ENCODE measurements around the gene TRMT10A.

Gene TRMT10A, protein sequence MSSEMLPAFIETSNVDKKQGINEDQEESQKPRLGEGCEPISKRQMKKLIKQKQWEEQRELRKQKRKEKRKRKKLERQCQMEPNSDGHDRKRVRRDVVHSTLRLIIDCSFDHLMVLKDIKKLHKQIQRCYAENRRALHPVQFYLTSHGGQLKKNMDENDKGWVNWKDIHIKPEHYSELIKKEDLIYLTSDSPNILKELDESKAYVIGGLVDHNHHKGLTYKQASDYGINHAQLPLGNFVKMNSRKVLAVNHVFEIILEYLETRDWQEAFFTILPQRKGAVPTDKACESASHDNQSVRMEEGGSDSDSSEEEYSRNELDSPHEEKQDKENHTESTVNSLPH

DNA sequence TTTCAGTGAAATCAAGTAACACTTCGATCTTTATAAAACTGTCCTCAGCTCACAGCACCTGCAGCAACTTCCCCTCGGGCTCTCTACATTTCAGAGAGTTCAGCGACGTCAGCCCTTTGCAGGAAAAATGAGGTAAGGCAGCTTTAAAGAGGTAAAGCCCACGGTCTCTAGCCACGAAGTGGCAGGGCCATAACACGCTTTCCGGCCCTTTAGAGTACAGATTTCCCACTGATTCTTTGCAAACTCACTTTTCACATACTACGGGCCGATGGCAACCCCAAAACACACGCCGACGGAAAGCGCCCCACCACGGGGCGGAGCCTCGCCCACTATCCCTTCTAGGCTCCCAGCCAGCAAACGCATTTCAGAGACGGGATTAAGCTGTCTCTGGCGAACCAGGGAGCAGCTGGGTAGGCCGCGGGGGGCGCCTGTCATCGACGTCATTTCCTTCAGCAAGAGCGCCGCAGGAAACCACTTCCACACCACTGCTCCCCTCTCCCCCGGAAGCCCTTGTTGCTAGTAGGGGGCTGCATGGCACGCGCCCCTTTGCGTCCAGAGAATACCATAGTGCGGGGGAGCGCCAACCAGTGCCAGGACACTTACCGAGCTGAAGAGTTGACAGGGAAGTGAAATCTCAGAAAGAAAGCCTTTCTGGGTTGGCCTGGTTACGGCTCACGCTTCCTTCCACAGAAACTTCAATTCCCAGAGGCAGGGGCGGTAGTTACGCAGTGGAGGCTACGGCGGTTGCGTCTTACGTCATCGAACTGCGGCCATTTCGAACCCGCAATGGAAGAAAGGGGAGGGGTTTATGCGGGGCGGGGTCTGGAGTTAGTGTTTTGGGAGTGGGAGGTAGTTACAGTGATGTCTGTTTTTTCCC is at the start of gene TRMT10A:
Gene TRMT10A, minus strand, starts transcription at position 730 of the 877 bp plus-strand sequence. CDS start 4,701 bp downstream, outside the sequence.
- peak; percentile 79 to 100 (median 96) for DNase-seq

DNA sequence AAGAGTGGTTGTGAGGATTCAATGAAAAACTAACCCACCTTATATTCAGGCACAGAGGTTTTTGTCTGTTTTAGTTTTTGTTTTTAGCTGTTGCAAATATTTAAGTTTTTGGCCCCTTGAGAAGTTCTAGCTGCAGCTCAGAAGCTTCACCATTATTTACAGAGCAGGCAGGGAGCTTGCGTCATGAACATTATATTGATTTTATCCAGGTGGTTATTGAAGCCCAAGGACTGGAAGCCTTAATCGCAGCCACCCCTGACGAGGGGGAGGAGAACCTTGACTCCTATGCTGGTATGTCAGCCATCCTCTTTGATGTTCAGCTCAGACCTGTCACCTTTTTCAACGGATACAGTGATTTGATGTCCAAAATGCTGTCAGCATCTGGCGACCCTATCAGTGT is 48.9 kb upstream of the TRMT10A start:
- DNase-seq, result no peak

DNA sequence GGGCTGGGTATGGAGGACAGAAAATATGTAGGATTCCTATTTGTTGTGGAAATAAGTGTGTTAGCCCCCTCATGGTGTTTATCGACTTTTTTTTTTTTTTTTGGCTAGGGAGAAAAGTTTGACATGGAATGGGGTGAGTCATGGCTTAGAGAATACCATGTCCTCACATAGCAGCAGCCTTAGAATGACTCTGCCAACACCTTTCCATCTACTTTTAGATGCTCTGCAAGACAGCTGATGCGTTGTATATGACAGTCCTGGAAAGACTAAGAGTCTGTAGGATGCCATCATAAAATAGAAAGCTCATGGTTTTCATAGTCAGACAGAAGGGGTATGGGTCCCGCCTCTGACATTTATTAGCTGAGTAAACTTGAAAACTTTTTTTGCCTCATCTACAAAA is 48.4 kb upstream of the TRMT10A start:
- no peak for DNase-seq

DNA sequence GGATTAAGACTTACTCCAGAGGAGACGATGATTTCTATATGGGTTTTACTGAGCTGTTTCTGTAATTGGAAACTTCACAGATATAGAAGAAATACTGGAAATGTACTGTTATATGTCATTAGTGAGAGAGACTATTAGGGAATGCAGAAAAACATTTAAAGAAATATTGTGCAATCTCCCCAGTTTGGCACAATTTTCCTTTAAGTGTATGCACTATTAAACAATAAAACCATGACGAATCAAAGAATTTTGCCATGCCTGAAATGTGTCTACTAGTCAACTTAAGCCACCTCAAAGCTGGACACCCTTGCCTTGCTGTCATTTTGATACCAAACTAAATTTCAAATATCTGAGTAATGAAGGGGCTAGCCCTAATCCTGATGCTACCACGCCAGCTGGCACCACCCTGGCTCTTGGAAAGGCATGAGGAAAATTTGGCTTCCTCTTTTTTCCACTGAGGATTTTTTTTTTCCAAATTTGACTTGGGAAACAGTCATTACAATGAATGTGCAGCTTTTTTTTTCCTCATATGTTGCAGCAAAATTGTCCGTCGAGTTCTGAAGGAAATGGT is 46.9 kb upstream of the TRMT10A start:
- no peak for DNase-seq

DNA sequence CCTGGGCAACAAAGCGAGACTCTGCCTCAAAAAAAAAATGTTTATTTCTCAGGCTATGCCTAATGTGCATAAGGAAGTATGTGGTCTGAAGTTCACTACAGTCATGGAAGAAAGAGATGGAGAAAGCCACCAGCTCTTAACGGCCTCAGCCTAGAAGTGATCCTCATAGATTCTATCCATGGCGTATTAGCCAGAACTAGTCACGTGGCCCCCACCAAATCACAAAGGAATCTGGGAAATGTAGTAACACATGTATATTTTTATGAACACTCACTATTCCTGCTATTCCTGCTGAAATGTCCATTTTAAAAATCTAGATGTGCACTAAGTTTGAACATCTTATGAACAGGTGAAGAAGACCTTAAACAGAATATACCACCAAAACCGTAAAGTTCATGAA is 44.6 kb upstream of the TRMT10A start:
- DNase-seq, result no peak

DNA sequence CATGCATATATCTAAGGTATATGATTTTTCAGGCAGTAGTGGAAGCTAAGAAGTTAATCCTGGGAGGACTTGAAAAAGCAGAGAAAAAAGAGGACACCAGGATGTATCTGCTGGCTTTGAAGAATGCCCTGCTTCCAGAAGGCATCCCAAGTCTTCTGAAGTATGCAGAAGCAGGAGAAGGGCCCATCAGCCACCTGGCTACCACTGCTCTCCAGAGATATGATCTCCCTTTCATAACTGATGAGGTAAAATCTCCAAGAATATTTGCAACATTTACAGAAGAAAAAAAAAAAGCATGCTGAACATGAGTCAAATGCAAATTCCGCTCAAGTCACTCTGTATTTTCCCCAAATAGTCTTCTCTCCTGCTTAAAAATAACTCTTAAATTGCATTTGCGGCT is 42.9 kb upstream of the TRMT10A start:
- DNase-seq, result no peak

DNA sequence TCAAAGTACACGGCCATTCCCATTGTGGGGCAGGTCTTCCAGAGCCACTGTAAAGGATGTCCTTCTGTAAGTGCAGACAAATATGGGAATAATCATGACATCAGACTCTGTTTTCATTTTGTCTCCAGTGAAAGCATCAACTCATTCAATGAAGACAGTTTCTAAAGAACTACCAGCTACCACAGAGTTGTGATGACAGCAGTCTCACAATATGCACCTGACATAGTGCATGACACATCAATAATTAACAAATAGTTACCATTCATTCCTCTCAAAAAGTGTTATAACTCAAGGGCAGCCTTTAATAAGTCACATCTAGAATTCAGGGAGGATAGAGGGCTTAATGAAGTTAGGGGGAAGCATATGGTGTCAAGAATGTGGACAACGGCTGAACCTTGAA is 31.0 kb upstream of the TRMT10A start:
- DNase-seq, result no peak

DNA sequence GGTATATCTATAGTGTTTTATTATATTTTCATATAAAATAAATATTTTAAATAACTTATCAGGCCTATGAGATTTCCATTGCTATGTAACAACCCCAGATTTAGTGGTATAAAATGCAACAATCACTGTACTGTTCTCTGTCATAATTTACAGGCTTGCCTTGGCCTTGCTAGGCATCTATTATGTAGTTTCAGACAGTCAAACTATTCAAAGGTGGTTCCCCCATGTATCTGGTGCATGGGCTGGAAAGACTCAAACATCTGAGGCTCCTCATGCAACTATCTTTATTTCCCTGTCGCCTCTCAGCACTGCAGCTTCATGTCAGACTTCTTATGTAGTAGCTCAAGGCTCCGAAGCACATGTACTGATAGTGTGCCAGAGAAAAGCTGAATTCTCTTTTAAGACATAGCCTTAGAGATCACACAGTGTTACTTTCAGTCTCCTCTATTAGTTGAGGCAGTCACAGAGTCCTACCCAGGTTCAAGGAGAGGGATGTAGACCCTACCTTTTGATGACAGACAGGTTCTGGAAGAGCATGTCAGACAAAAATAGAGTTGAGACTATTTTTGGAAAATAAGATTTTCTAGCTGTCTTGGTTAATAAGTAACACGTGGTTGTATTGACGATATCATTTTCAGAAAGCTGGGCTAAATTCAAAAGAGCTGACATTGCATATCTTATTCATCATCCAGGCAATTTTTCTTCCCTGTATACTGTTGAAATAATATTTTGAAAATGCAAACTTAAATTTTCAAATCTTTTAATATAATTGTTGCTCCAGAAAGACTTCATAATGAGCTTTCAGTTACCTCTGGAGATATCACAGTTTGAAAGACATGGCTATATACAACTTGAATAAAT is 30.2 kb upstream of the TRMT10A start:
- DNase-seq, result no peak

DNA sequence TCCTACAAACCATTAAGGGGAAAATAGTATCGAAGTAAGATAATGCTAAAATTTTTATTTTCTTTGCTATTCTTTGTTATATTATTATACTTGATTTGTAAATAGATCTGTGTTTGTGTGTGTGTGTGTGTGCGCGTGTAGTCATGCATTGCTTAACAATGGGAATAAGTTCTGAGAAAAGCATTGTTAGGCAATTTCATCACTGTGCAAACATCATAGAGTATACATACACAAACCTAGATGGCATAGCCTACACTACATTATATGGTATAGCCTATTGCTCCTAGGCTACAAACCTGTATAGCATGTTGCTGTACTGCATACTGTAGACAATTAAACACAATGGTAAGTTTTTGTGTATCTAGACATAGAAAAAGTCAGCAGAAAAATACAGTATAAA is 27.9 kb upstream of the TRMT10A start:
- DNase-seq, result no peak

DNA sequence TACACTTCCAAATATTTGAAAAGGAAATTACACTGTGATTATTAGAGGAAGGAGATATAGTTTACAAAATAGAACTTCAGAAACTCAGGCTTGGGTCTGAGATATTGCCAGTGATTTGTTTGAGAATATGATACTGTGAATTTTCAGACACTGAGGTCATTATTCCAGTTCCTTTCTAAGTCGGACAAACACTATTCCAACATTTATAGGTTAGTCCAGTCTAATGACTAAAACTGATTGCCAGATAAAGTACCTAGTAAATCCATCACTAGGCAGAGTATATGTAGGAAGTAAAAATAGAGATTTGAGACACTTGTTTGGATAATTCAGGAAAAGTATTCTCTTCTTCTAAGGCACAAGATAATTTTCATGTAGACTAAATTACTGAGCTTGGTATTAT is 24.0 kb upstream of the TRMT10A start:
- no peak for DNase-seq

DNA sequence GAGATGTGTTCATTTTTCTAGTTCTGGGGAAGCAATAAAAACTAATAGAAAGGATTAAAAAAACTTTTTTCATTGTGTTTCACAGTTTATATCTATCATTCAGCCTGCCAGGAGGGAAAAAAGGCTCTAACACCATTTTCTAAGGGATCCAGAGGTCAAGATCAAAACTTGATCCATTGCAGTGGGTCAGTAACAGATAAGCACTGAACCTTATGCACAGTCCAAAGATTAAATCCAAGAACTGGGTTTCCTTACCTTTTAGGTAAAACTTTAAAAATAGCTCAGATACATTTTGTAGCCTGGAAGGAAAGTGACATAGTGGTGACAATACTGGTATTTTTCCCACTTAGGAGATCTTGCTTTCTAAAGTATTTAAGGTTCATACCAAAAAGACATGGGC is 23.5 kb upstream of the TRMT10A start:
- DNase-seq, result no peak

DNA sequence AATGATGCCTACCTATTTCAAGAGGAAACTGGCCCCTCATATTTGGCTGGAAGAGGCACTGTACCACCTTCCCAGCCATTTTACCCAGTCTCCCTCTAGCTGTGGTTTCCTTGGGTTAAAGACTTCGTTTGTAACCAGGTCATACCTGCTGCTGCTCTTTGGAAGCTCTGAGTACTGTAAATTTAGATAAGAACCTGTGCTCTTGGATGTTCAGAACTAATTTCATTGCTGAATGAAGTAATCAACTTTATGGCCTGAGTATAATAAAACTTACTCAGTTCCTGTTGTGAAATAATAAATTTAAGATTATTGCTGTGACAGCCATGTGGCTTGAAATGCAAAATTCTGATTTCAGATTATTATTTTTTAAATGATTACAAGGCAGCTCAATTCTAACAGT is 23.0 kb upstream of the TRMT10A start:
- DNase-seq, result no peak

DNA sequence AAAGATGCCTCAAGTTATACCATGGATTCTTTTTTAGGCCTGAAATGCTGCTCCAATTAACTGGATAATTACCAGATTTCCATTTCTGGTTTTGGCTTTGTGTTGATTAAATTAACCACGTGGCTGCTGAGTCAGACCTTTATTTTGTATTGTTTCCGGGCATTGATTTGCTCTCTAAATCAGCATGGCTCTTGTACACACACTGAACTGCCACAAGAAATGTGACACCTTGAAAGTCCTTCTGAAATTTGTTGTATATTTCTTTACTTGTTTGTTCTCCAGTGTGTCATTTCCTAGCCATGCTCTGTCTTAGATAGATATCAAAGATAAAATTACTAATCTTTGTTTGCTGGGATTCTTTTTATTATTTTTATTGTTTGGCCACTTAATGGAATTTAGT is 22.5 kb upstream of the TRMT10A start:
- DNase-seq, result no peak

DNA sequence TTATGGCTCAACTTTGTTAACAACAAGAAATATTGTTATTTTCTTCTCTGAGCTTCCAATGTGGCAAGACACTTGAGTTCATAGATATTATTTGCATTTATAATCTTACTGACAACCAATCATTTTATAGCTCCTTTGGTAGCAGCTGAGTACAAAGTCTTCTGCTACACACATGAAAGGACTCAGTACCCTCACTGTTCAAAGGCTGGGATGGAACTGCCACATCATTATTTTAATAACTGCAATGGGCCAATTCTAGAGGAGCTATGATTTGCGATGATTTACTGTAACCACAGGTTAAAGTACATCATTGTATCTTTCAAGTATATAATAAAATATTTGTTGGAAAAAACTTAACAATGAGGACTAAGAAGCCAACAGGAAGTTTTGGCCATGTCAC is 21.7 kb upstream of the TRMT10A start:
- no peak for DNase-seq

DNA sequence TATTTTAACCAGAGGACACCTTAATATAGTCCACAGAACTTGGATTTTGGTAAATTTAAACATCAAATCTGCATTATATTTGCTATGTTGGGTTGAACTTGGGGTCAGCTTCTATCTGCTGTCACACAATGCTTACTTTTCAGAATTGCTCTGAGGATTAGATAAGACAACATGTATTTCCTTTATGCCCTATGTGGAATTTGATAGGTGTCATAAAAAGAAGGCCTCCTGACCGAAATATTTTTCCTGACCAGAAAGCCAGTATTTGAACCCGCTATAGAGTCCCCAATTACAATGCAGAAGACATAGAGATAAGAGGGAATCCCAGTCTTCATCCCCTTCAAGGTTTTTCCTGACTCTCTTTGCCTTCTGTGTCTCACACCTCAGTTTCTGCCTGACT is 14.9 kb upstream of the TRMT10A start:
- DNase-seq, result no peak

DNA sequence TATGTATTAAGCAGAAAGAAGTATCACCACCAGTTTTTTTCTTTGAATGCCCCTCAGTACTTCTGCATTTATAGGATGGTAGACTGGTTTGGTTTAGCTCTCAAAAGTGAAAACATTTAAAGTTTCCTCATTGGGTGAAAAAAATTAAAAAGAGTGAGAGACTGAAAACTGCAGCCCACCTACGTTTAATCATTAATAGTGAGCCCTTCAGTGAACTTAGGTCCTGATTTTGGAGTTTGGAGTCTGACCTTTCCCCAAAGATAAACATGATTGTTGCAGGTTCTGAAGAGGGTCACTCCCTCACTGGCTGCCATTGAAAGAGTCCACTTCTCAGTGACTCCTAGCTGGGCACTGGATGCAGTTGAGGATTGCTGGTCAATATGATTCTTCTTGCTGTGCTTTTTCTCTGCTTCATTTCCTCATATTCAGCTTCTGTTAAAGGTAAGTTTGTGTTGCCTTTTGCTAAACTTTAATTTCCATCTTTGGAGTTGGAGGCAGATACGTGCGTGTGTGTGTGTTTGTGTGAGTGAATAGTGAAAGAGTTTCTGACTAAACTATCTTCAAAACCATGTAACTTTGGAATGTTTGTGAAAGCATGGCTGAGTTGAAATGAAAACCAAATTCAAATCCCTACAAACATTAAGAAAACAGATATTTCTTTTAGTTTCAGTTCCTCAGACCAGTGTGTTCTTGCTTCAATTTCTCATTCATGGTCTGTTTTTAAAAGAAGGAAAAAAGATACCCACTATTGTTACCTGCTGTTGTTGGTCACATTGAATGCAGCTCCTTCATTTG is 10.9 kb upstream of the TRMT10A start, which contains the start of gene MTTP:
Gene MTTP, plus strand, starts transcription at position 295 of the 795 bp plus-strand sequence. Its CDS starts 86 bp downstream, at position 381.
- no peak for DNase-seq

DNA sequence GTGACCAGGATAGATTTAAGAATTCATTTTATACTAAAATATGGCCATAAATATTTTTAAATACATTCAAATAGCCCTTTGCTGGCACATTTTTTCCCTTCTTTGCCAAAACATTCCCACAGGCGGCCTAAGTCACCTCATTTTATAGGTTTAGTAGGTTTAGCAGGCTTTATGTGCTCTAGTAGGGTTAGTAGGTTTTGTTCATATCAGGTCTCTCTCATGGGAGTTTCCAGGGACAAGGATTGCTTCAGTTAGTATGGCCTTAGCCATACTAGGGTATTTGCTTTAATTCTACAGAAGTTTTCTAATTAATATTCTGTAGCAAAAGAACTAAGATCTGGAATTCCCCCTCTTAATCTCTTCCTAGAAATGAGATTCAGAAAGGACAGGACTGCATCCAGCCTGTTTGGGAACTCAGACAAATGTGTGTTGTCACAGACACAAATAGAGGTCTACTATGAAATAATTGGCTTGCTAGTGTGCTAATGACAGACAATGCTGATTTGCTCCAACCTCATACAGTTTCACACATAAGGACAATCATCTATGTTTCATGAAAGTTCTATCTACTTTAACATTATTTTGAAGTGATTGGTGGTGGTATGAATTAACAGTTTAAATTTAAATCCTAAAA is 10.0 kb upstream of the TRMT10A start:
- DNase-seq, result no peak

DNA sequence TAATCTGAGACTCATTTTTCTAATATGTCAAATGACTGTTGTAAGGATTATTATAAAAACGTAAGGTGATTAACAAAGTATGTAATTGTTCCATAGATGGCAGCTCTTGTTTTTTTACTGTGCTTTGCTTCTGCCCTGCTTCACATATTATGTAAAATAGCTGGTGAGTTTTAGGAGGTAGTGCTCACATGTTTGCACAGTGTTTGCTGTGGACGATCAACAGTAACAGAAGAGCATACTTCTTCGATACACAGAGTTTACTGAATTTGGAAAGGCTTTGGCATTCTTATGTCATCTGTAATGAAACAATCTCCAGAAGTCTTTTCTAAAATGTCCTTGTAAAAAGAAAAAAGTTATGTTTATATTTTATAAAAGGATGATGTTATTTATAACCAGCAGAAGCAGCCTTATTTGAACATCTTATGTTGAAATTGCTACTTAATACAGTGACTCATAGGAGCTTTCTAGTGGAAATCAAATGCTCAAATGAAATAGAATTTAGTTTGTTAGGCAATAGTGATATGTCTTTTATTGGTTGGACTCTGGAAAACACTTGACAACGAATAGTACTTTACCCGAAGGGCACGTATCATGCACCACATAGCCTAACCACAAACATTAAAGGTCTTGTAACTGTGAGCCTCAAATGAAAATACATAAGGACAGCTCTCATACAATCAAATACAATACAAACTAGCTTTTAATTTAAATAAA is 8.8 kb upstream of the TRMT10A start:
- no peak for DNase-seq

DNA sequence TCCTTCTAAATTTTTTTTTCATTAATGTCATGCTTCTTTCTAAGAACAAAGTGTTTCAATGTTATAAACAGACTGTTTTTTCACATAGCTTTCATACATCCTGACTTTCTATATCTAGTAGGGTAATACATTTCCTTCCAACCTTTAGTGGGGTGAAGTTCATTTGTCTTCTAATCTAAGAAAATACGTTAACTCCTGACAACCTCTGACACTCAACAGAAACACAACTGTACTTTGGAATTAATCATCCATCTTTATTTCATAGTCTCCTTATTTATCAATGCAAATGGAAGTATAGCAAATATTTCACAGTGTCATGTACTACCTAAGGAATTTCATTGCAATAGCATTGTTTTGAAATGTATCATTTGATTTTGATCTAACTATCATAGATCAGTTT is 8.0 kb upstream of the TRMT10A start:
- DNase-seq, result no peak
